Amniotic stem cell (primary cell): ENCODE measurements around the gene POMT2.
"Not testable (repeated sequence)": the region's sequence is repeated elsewhere in the genome, so short reads cannot be mapped to it uniquely, and the experiment has no call there.

Experiments
- DNase-seq: peaks from one replicate; lab custom pipeline; 2025; lab: John Stamatoyannopoulos, UW

Gene POMT2

GRCh38 chr14:77324289-77324688, 3.6 kb upstream of the POMT2 start:
- no peak for DNase-seq

- DNase-seq: no peak
Observed at GRCh38 chr14:77323571-77323970, 2.9 kb upstream of the POMT2 start.

- no peak for DNase-seq
Observed at GRCh38 chr14:77322951-77323350, 2.3 kb upstream of the POMT2 start.

GRCh38 chr14:77322250-77322902, 1.7 kb upstream of the POMT2 start:
- DNase-seq: no peak

- DNase-seq: no peak
Observed at GRCh38 chr14:77319422-77319821, 1.3 kb downstream of the POMT2 start.

DNA sequence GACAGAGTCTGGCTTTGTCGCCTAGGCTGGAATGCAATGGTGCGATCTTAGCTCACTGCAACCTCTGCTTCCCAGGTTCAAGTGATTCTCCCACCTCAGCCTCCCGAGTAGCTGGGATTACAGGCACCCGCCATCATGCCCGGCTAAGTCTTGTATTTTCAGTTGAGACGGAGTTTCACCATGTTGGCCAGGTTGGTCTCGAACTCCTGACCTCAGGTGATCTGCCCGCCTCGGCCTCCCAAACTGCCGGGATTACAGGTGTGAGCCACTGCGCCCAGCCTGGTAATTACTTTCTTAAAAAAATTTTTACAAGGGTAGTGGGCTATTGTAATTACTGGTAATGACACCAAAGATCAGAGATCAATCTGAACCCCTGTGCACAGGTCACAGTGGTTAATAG, 1.9 kb downstream of the POMT2 start:
- not testable (repeated sequence) for DNase-seq

- DNase-seq: no peak
Observed at GRCh38 chr14:77318006-77318553, 2.6 kb downstream of the POMT2 start.

- DNase-seq: no peak
Observed at GRCh38 chr14:77316872-77317301, 3.8 kb downstream of the POMT2 start.

DNA sequence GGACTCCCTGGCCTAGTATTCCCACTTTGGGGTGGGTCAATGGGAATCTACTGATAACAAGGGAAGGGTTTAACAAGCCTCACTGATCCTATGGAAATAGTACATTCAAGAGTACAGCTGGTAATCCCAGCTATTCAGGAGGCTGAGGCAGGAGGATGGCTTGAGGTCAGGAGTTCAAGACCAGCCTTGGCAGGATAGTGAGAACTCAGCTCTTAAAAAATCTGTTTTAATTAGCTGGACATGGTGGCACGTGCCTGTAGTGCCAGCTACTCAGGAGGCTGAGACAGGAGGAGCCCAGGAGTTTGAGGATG, 4.5 kb downstream of the POMT2 start:
- no peak for DNase-seq

DNA sequence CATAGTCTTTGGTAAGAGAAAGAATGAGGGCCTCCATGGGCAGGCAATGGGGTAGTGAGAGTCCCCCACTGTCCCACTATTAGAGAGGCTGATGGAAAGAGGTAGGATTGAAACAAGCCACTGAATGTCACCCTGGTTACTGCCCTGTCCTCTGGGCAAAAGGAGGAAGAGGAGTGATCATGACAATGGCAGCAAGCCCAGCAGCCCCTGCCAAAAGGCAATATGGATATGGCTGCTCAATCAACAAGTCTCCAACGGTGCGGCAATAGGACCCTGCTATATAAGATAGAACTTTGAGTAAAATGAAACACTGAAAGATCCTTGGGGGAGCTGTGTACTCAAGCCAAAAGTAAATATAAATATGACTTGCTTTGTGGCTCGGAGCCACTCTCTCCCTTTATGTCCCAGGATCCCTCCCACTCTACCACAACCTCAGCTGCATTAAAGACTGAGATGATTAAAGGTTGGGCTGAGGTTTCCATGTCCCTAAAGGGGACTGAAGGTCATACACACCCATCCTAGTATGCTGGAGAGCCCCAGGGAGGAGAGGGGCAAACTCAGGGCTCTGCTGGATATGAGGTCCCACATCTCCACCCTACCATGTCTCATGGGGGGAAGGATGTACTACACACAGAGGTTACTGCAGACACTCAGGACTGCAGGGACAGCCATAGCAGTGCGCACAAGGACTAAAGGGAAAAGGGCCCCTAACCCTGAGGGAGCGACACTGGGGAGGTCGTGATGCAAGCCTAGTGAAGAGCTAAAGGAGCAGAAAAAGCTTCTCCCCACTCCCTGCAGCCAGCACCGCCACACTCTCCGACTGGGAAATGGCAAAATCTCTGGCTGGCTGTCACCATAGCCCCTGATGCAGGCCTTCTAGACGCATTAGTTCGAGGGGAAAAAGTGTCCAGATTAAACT, 5.9 kb downstream of the POMT2 start:
- DNase-seq: no peak

DNA sequence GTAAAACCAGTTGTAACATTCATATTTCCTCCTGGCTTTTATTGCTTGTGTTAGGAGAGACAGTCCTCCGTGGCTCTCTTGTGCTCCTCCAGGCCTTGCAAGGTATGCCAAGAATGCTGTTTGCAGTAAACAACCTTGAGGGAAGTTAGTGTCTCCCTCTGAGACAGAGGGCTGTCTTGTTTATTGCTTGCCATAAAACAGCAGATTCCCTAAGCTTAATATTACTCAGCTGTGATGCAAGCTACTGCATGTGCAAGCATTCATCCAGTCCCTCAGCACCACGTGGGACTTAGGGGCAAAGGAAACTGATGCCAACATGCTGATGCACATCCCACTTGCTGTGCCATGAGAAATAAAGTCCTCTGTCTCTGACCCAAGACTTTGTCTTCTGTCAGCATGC, 6.6 kb downstream of the POMT2 start:
- DNase-seq: peak; percentile 28

- DNase-seq: no peak
Observed at GRCh38 chr14:77313371-77313770, 7.3 kb downstream of the POMT2 start.

- DNase-seq: no peak
Observed at GRCh38 chr14:77311217-77311616, 9.5 kb downstream of the POMT2 start.

- DNase-seq: no peak
Observed at GRCh38 chr14:77310026-77310425, 10.7 kb downstream of the POMT2 start.

GRCh38 chr14:77309131-77309530, 11.6 kb downstream of the POMT2 start:
- DNase-seq: no peak

- no peak for DNase-seq
Observed at GRCh38 chr14:77306851-77307496, 13.7 kb downstream of the POMT2 start.

DNA sequence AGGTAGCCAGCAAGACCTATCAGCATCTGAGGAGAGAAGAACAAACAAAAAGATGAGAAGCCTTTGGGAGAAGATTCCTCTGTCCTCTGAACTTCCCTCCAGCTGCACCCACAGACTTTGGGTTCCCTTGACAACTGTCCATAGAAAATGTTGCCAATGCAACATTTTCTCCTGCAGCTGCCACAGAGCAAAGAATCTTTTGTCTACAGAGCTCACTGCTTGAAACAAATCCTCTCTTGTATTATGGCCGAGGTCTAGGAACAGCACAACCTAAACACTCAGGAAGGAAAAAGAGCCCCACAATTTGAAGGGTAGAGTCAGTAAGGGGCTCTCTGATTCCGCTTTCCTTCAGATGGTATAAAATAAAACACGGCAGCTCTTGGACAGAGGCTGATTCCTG, 14.3 kb downstream of the POMT2 start:
- DNase-seq: no peak

DNA sequence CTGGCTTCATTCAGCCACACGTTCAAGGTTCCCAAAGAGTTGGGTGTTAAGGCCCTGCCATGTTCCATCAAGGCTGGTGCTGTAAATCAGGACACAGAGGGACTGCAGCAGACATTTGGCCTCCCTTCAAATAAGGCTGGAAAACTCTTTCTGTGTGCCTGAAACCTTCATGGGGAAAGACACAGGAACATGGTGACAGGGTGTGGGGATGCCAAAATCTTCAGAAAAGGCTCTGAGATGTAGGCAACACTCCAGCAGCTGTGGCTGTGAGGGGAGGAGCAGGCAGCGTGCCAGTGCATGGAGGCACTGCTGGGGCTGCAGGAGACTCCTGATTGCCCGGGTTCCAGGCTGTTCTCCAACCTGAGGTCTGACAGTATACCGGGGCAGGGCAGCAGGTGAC, 15.0 kb downstream of the POMT2 start:
- no peak for DNase-seq

- DNase-seq: peak; percentile 81
Observed at GRCh38 chr14:77303417-77304156, 17.1 kb downstream of the POMT2 start.

DNA sequence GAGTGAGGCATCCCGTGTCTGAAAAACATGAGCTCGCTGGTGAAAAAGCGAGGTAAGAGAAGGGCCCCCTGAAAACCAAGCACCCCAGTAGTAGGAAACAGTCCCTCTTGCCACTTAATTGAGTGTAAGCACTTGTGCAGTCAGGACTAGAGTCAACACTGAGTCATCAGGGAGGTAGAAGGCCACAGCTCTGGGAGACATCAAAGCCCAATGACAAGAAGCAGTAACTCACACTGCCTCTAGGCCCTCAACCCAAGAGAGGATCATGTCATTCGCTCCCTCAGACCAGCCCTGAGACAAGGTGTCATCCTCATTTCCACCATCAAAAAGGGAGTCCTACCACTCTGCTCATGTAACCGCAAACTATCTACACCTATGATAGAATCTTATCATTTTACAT, 17.8 kb downstream of the POMT2 start:
- no peak for DNase-seq

DNA sequence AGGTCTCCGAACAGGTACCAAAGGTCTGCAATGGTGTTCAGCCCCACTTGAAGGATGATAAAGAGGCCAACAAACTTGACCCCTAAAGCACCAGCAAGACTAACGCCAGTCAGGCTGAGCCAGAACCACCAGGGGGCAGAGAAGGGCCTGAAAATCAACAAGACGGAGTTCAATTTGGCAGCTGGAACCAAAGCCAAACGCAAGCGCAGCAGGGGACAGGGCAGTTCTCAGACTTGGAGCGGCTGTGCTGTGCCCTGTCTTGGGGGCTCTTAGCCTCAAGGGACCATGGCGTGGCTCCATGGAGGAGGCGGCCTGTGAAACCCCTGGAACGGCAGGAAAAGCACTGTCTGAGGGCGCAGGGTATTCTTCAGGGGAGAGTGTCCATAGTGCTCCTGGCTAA, 19.6 kb downstream of the POMT2 start:
- peak; percentile 47 for DNase-seq

DNA sequence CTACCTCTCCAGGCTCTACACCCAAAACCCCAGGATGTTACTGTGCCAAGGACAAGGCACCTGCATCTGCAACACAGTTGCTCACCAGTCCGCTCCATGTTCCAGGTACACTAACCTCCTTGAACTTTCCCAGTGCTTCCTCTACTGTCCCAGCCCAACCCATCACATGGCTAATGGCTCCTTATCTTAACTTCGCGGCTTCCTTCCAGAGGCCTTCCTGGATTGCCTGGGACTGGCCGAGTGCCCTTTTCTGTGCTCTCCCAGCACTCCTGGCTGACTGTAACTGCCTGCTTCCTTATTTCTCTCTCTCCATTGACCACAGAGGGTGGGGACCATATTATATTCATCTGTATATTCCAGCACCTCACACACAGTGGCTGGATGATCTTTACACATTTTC, 20.9 kb downstream of the POMT2 start:
- DNase-seq: no peak
